ENCODE results near the gene SLC66A3.

The SLC66A3 gene

GRCh38 chr2:11121823-11122155 lies 33.5 kb upstream of the SLC66A3 start:
- TF ChIP-seq EZH2 (IDR thresholded peaks at IDR 0.05; ENCODE audit: borderline replicate concordance, low read length) (no peak), CTCF (IDR thresholded peaks at IDR 0.05; ENCODE audit: low read length) (no peak)
- Histone ChIP-seq H3K9me3 (ENCODE audit: low read length) (no peaks in the 10 kb centered on the region), H3F3A (ENCODE audit: insufficient read depth, low read length) (no peaks in the 10 kb centered on the region), H3K4me1 (ENCODE audit: insufficient read depth, low read length, severe bottlenecking) (peaks cover 15% of the 10 kb centered on the region), H3K9ac (ENCODE audit: low read length) (no peak overlapping the region), H3K79me2 (ENCODE audit: insufficient read depth, low read length) (no peaks in the 10 kb centered on the region), H3K27me3 (ENCODE audit: insufficient read depth, low read length) (no peaks in the 10 kb centered on the region), H3K36me3 (ENCODE audit: insufficient read depth, low read length) (no peaks in the 10 kb centered on the region), H2AFZ (ENCODE audit: low read length) (no peak overlapping the region), H3K27ac (ENCODE audit: low read depth, low read length, poor library complexity, severe bottlenecking) (no peak overlapping the region), H3K9me2 (ENCODE audit: low read depth, low read length) (no peaks in the 10 kb centered on the region), H3K4me3 (ENCODE audit: low read depth, low read length, poor library complexity, severe bottlenecking) (no peak overlapping the region), H4K20me1 (ENCODE audit: insufficient read depth, low read length) (no peaks in the 10 kb centered on the region), H3K4me2 (ENCODE audit: low read length) (peak overlapping the region; percentile 29; the same call in 1 of the 2 replicates)

GRCh38 chr2:11122380-11122779 lies 32.9 kb upstream of the SLC66A3 start:
- Histone ChIP-seq H3K27ac (ENCODE audit: low read depth, low read length, poor library complexity, severe bottlenecking) (no peak overlapping the region), H3F3A (ENCODE audit: insufficient read depth, low read length) (no peaks in the 10 kb centered on the region), H3K27me3 (ENCODE audit: insufficient read depth, low read length) (no peaks in the 10 kb centered on the region), H3K4me2 (ENCODE audit: low read length) (no peak overlapping the region), H3K36me3 (ENCODE audit: insufficient read depth, low read length) (no peaks in the 10 kb centered on the region), H3K9me3 (ENCODE audit: low read length) (no peaks in the 10 kb centered on the region), H3K9me2 (ENCODE audit: low read depth, low read length) (no peaks in the 10 kb centered on the region), H3K79me2 (ENCODE audit: insufficient read depth, low read length) (no peaks in the 10 kb centered on the region), H3K9ac (ENCODE audit: low read length) (no peak overlapping the region), H3K4me3 (ENCODE audit: low read depth, low read length, poor library complexity, severe bottlenecking) (no peak overlapping the region), H2AFZ (ENCODE audit: low read length) (no peak overlapping the region), H3K4me1 (ENCODE audit: insufficient read depth, low read length, severe bottlenecking) (peaks cover 15% of the 10 kb centered on the region), H4K20me1 (ENCODE audit: insufficient read depth, low read length) (no peaks in the 10 kb centered on the region)
- TF ChIP-seq CTCF (IDR thresholded peaks at IDR 0.05; ENCODE audit: low read length) = no peak
- TF ChIP-seq EZH2 (IDR thresholded peaks at IDR 0.05; ENCODE audit: borderline replicate concordance, low read length) = no peak

- H3K27ac ChIP-seq (ENCODE audit: low read depth, low read length, poor library complexity, severe bottlenecking) = no peak overlapping the region
- H3F3A ChIP-seq (ENCODE audit: insufficient read depth, low read length) = no peaks in the 10 kb centered on the region
- H3K9me3 ChIP-seq (ENCODE audit: low read length) = no peaks in the 10 kb centered on the region
- H3K9ac ChIP-seq (ENCODE audit: low read length) = no peak overlapping the region
- no peaks in the 10 kb centered on the region for H4K20me1 ChIP-seq (ENCODE audit: insufficient read depth, low read length)
- no peaks in the 10 kb centered on the region for H3K27me3 ChIP-seq (ENCODE audit: insufficient read depth, low read length)
- no peak overlapping the region for H3K4me3 ChIP-seq (ENCODE audit: low read depth, low read length, poor library complexity, severe bottlenecking)
- peaks cover 15% of the 10 kb centered on the region for H3K4me1 ChIP-seq (ENCODE audit: insufficient read depth, low read length, severe bottlenecking)
- no peak for TF ChIP-seq CTCF (IDR thresholded peaks at IDR 0.05; ENCODE audit: low read length)
- TF ChIP-seq EZH2 (IDR thresholded peaks at IDR 0.05; ENCODE audit: borderline replicate concordance, low read length) = no peak
- no peaks in the 10 kb centered on the region for H3K79me2 ChIP-seq (ENCODE audit: insufficient read depth, low read length)
- H3K9me2 ChIP-seq (ENCODE audit: low read depth, low read length) = no peaks in the 10 kb centered on the region
- H2AFZ ChIP-seq (ENCODE audit: low read length) = no peak overlapping the region
- no peaks in the 10 kb centered on the region for H3K36me3 ChIP-seq (ENCODE audit: insufficient read depth, low read length)
- H3K4me2 ChIP-seq (ENCODE audit: low read length) = no peak overlapping the region
Observed at GRCh38 chr2:11123001-11123809, 32.1 kb upstream of the SLC66A3 start.

Data from OCI-LY1 (cell line).